HepG2 (cell line): ENCODE data around the gene SNRNP25. TPM values are rescaled to one million over a fixed set of nuclear protein-coding genes. Genes with fewer than 3 reads are reported as not detected.

Experiments used
- ATAC-seq: fragments of 200-7000 bp; cut with Tn5 transposase; 3 replicates; pipeline ENCODE4 v1.9.1; 2020; ENCODE audit warnings: mild to moderate bottlenecking, moderate library complexity
- BruUV-seq: library from RNA; stranded (reverse); fragments of 400-500 nt; replicated peaks from 2 replicates; lab custom pipeline; 2021; lab: Mats Ljungman, UMichigan
- CTCF ChIA-PET: fragments of 300-600 bp; formaldehyde crosslinking; extraction: SDS; loops from one replicate; lab custom pipeline; 2021; ENCODE audit warnings: low total read pairs, inconsistent platforms, low intra/inter-chr PET ratio; lab: Yijun Ruan, JAX
- POLR2A ChIA-PET: fragments of 350-600 bp; sonication (Branson Sonifier 250); formaldehyde crosslinking; loops from one replicate; lab custom pipeline; 2020; ENCODE audit warnings: antibody characterized with exemption, inconsistent platforms; lab: Yijun Ruan, JAX
- DNase-seq: peaks from one replicate; pipeline ENCODE4 v3.0.0-alpha.2; 2015; ENCODE audit warnings: low spot score
- FAIRE-seq: peaks from 3 replicates; lab custom pipeline; 2011; peaks lifted over from hg19 to GRCh38; lab: Jason Lieb, UNC
- H2AFZ ChIP-seq: one replicate; pipeline ENCODE4 v1.6.1; 2011; ENCODE audit warnings: low read length, inconsistent platforms
- H3K27ac ChIP-seq: fragments of 300-600 bp; 3 replicates; pipeline ENCODE4 v1.8.0; 2011; ENCODE audit warnings: mixed run types, mild to moderate bottlenecking, mixed read lengths, low read length, inconsistent platforms; ENCODE audit not compliant: insufficient read depth; ENCODE audit errors: extremely low read length
- H3K27me3 ChIP-seq, 2 experiments: fragments of 200-600 bp in 1 of 2; 2 replicates in 1 of 2; 3 replicates in 1 of 2; pipeline versions ENCODE4 v1.6.0 to v1.8.0; 2011; ENCODE audit warnings: low read length in 2 of 2, mild to moderate bottlenecking in 2 of 2, moderate library complexity in 2 of 2, inconsistent platforms in 1 of 2; ENCODE audit not compliant: insufficient read depth in 2 of 2, control insufficient read depth in 1 of 2
- H3K36me3 ChIP-seq, 2 experiments: fragments of 200-600 bp in 1 of 2; replicated peaks in 1 of 2; 2 replicates in 1 of 2; 3 replicates in 1 of 2; pipeline versions ENCODE4 v1.5.1 to v1.8.0; 2011; ENCODE audit warnings: low read length in 2 of 2, inconsistent platforms in 1 of 2; ENCODE audit not compliant: insufficient read depth in 2 of 2, control insufficient read depth in 1 of 2
- H3K4me1 ChIP-seq: 2 replicates; pipeline ENCODE4 v1.5.1; 2012; ENCODE audit warnings: low read length, inconsistent platforms; ENCODE audit not compliant: insufficient read depth
- H3K4me2 ChIP-seq: 2 replicates; pipeline ENCODE4 v1.6.0; 2011; ENCODE audit warnings: low read depth, low read length, inconsistent platforms
- H3K4me3 ChIP-seq, 3 experiments: fragments of 200-600 bp in 1 of 3; sonication (generic), shearing (Covaris generic) in 1 of 3; replicated peaks in 1 of 3; 2 replicates each; pipeline ENCODE4 v1.5.1; 2011 to 2016; ENCODE audit warnings: low read length in 3 of 3, inconsistent platforms in 2 of 3, low read depth in 2 of 3, mild to moderate bottlenecking in 2 of 3, control low read depth in 1 of 3, mixed read lengths in 1 of 3; ENCODE audit not compliant: insufficient read depth in 1 of 3
- H3K79me2 ChIP-seq: one replicate; pipeline ENCODE4 v1.6.1; 2011; ENCODE audit warnings: low read length, inconsistent platforms; ENCODE audit not compliant: insufficient read depth
- H3K9ac ChIP-seq: 2 replicates; pipeline ENCODE4 v1.6.0; 2011; ENCODE audit warnings: mild to moderate bottlenecking, low read depth, low read length, inconsistent platforms; ENCODE audit not compliant: insufficient read depth
- H3K9me3 ChIP-seq: 2 replicates; pipeline ENCODE4 v1.5.1; 2012; ENCODE audit warnings: mild to moderate bottlenecking, low read length
- H4K20me1 ChIP-seq: 2 replicates; pipeline ENCODE4 v1.6.0; 2011; ENCODE audit warnings: inconsistent platforms, mild to moderate bottlenecking, low read length, moderate library complexity; ENCODE audit not compliant: insufficient read depth
- CBFB ChIP-seq: sonication (generic); formaldehyde crosslinking; IDR thresholded peaks from 2 replicates; pipeline ENCODE4 v1.4.0; 2020; ENCODE audit warnings: missing genetic modification reagents
- CHCHD3 ChIP-seq: sonication (generic); formaldehyde crosslinking; IDR thresholded peaks from 2 replicates; pipeline ENCODE4 v1.8.0; 2022; ENCODE audit warnings: mild to moderate bottlenecking, missing genetic modification reagents, moderate library complexity
- FOXM1 ChIP-seq: sonication (generic); formaldehyde crosslinking; IDR thresholded peaks from 2 replicates; pipeline ENCODE4 v1.5.0; 2020; ENCODE audit warnings: missing genetic modification reagents
- KAT7 ChIP-seq: IDR thresholded peaks from 2 replicates; pipeline ENCODE4 v1.6.1; 2018; ENCODE audit warnings: borderline replicate concordance, missing compliant biosample characterization
- KDM2A ChIP-seq: sonication (generic); formaldehyde crosslinking; IDR thresholded peaks from 2 replicates; pipeline ENCODE4 v1.4.0; 2020; ENCODE audit warnings: low read depth, missing genetic modification reagents, borderline replicate concordance
- NFYB ChIP-seq: sonication (generic); formaldehyde crosslinking; IDR thresholded peaks from 2 replicates; pipeline ENCODE4 v1.4.0; 2020; ENCODE audit warnings: missing genetic modification reagents
- ONECUT2 ChIP-seq: sonication (generic); formaldehyde crosslinking; IDR thresholded peaks from 2 replicates; pipeline ENCODE4 v1.4.0; 2020; ENCODE audit warnings: missing genetic modification reagents
- PAF1 ChIP-seq: IDR thresholded peaks from 2 replicates; pipeline ENCODE4 v1.6.1; 2016; ENCODE audit warnings: missing genetic modification reagents, missing compliant biosample characterization
- POGZ ChIP-seq: sonication (generic); formaldehyde crosslinking; IDR thresholded peaks from 2 replicates; pipeline ENCODE4 v1.4.0; 2020; ENCODE audit warnings: mild to moderate bottlenecking, missing genetic modification reagents
- POLR2AphosphoS2 ChIP-seq: IDR thresholded peaks from 2 replicates; pipeline ENCODE4 v1.6.1; 2011; ENCODE audit warnings: low read depth, low read length, improper control_type of control experiment
- RBM22 ChIP-seq: fragments of 200-400 bp; formaldehyde crosslinking; optimal IDR thresholded peaks from 2 replicates; pipeline ENCODE3; 2017; ENCODE audit warnings: mild to moderate bottlenecking, low read length, moderate library complexity
- SMARCC2 ChIP-seq: fragments of 450-650 bp; IDR thresholded peaks from 2 replicates; pipeline ENCODE4 v1.6.1; 2017; ENCODE audit warnings: antibody characterized with exemption, mild to moderate bottlenecking
- ZNF263 ChIP-seq: sonication (generic); formaldehyde crosslinking; IDR thresholded peaks from 2 replicates; pipeline ENCODE4 v1.4.0; 2020; ENCODE audit warnings: missing genetic modification reagents
- ZNF468 ChIP-seq: sonication (generic); formaldehyde crosslinking; IDR thresholded peaks from 2 replicates; pipeline ENCODE4 v1.8.0; 2022; ENCODE audit warnings: mild to moderate bottlenecking, moderate library complexity, missing genetic modification reagents
- ZNF501 ChIP-seq: sonication (generic); formaldehyde crosslinking; IDR thresholded peaks from 2 replicates; pipeline ENCODE4 v1.5.1; 2020; ENCODE audit warnings: mild to moderate bottlenecking, moderate library complexity, missing genetic modification reagents
- ZNF891 ChIP-seq: sonication (generic); formaldehyde crosslinking; IDR thresholded peaks from 2 replicates; pipeline ENCODE4 v1.5.0; 2020; ENCODE audit warnings: mild to moderate bottlenecking, missing genetic modification reagents
- WGBS: methylation state at CpG from one replicate; pipeline ENCODE4 v1.1.6; 2017; ENCODE audit warnings: low lambda C conversion rate; 5-methylcytosine and 5-hydroxymethylcytosine counted together
- in situ Hi-C: cut with HindIII; loops from 2 replicates; pipeline ENCODE4 v1.10.0; 2017; ENCODE audit warnings: low pct_unique_long_range_greater_than_20kb; ENCODE audit not compliant: extremely low pct_ligation_motif_present
- intact Hi-C: fragments of 100-400 bp; cut with micrococcal nuclease; formaldehyde crosslinking; loops from one replicate; pipeline ENCODE4 v1.10.0; 2022; ENCODE audit not compliant: unreplicated experiment
- polyA plus RNA-seq, 8 experiments: library from polyadenylated mRNA; depleted of rRNA in 3 of 8; stranded (reverse) in 7 of 8; unstranded in 1 of 8; fragments of >200 nt; fragmentation: Illumina TruSeq in 4 of 8; extraction: Trizol in 4 of 8; gene quantifications; 2 replicates each; pipeline versions ENCODE4 v1.2.1 to v1.2.3, GENCODE V29; 2011 to 2016; ENCODE audit warnings: low read depth in 4 of 8, missing spikeins in 1 of 8, mixed read lengths in 1 of 8; ENCODE audit not compliant: insufficient read depth in 1 of 8
- total RNA-seq, 5 experiments: library from RNA; depleted of rRNA; stranded (reverse); fragments of >200 nt; fragmentation: Illumina TruSeq; extraction: Trizol; gene quantifications; 2 replicates each; pipeline ENCODE4 v1.2.3, GENCODE V29; 2016; ENCODE audit warnings: low read depth in 1 of 5
- TF ChIP-seq, protein P1 (sequence below): sonication (generic); formaldehyde crosslinking; IDR thresholded peaks from 2 replicates; pipeline ENCODE4 v1.5.0; 2020; ENCODE audit warnings: mild to moderate bottlenecking, missing genetic modification reagents, borderline replicate concordance
- TF ChIP-seq, protein P2 (sequence below): sonication (generic); formaldehyde crosslinking; IDR thresholded peaks from 2 replicates; pipeline ENCODE4 v1.4.0; 2020; ENCODE audit warnings: mild to moderate bottlenecking, low read depth, missing genetic modification reagents

SNRNP25 gene
- total and polyA plus RNA-seq, 2 of the 13 experiments (the other 11 are each of a cell fraction or from before 2014, with no cell fraction given): 34.1 to 97.4 TPM

- no peak overlapping the region for H3K4me2 ChIP-seq
- DNase-seq: no peak
- no peak overlapping the region for H2AFZ ChIP-seq
- ATAC-seq: no peak
- no peak overlapping the region for H3K4me3 ChIP-seq
- intact Hi-C loops: no loop called here
- no TSS peak for BruUV-seq
- ChIA-PET POLR2A (no interaction called here), CTCF (interaction anchor here (1.1 kb wide), 1 partner anchor 33 kb away, joined by 3 read pairs; no protein-coding TSS in a partner anchor)
- FAIRE-seq: no peak
- H4K20me1 ChIP-seq: peaks cover 3% of the 10 kb centered on the region; the same call in 1 of the 2 replicates
- in situ Hi-C loops: no loop called here
- peaks cover 26% of the 10 kb centered on the region for H3K4me1 ChIP-seq
- WGBS: 91% methylated on average over 3 of the region's 16 CpGs
- H3K27ac ChIP-seq: no peak overlapping the region
- H3K27me3 ChIP-seq: no peaks in the 10 kb centered on the region
- TF ChIP-seq SMARCC2 (no peak), ZNF501 (CRISPR knock-in tag) (no peak), KAT7 (CRISPR knock-in tag) (no peak), CBFB (CRISPR knock-in tag) (no peak), FOXM1 (no peak), ZNF263 (CRISPR knock-in tag) (no peak), RBM22 (no peak), CHCHD3 (CRISPR knock-in tag) (no peak), KDM2A (CRISPR knock-in tag) (no peak), NFYB (CRISPR knock-in tag) (no peak), POLR2AphosphoS2 (no peak), ZNF891 (CRISPR knock-in tag) (no peak), PAF1 (CRISPR knock-in tag) (no peak), POGZ (no peak), ONECUT2 (CRISPR knock-in tag) (no peak), ZNF468 (no peak)
- TF ChIP-seq, protein P1, sequence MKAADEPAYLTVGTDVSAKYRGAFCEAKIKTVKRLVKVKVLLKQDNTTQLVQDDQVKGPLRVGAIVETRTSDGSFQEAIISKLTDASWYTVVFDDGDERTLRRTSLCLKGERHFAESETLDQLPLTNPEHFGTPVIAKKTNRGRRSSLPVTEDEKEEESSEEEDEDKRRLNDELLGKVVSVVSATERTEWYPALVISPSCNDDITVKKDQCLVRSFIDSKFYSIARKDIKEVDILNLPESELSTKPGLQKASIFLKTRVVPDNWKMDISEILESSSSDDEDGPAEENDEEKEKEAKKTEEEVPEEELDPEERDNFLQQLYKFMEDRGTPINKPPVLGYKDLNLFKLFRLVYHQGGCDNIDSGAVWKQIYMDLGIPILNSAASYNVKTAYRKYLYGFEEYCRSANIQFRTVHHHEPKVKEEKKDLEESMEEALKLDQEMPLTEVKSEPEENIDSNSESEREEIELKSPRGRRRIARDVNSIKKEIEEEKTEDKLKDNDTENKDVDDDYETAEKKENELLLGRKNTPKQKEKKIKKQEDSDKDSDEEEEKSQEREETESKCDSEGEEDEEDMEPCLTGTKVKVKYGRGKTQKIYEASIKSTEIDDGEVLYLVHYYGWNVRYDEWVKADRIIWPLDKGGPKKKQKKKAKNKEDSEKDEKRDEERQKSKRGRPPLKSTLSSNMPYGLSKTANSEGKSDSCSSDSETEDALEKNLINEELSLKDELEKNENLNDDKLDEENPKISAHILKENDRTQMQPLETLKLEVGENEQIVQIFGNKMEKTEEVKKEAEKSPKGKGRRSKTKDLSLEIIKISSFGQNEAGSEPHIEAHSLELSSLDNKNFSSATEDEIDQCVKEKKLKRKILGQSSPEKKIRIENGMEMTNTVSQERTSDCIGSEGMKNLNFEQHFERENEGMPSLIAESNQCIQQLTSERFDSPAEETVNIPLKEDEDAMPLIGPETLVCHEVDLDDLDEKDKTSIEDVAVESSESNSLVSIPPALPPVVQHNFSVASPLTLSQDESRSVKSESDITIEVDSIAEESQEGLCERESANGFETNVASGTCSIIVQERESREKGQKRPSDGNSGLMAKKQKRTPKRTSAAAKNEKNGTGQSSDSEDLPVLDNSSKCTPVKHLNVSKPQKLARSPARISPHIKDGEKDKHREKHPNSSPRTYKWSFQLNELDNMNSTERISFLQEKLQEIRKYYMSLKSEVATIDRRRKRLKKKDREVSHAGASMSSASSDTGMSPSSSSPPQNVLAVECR: no peak
- TF ChIP-seq, protein P2, sequence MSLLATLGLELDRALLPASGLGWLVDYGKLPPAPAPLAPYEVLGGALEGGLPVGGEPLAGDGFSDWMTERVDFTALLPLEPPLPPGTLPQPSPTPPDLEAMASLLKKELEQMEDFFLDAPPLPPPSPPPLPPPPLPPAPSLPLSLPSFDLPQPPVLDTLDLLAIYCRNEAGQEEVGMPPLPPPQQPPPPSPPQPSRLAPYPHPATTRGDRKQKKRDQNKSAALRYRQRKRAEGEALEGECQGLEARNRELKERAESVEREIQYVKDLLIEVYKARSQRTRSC (CRISPR knock-in tag): no peak
- H3K9me3 ChIP-seq: no peaks in the 10 kb centered on the region
- peaks cover 4% of the 10 kb centered on the region in 2 experiments; a peak in 3 of 5 replicates for H3K36me3 ChIP-seq
- H3K9ac ChIP-seq: no peak overlapping the region
- no peaks in the 10 kb centered on the region for H3K79me2 ChIP-seq
Measured at GRCh38 chr16:63466-63865, 9.8 kb downstream of the SNRNP25 start.
